H1 (cell line): Measurements from ENCODE around the gene TBC1D2B. TPM values are rescaled to one million over a fixed set of nuclear protein-coding genes. Genes with fewer than 3 reads are reported as not detected.

Experiments used
- CTCF ChIA-PET: fragments of 300-600 bp; sonication (Branson Sonifier 250); formaldehyde crosslinking; loops from one replicate; lab custom pipeline; 2021; ENCODE audit not compliant: partially characterized antibody; lab: Charles Lee
- POLR2A ChIA-PET: fragments of 300-600 bp; sonication (Branson Sonifier 250); formaldehyde crosslinking; loops from one replicate; lab custom pipeline; 2021; ENCODE audit warnings: inconsistent platforms; ENCODE audit not compliant: partially characterized antibody; lab: Charles Lee
- DNase-seq, 2 experiments: peaks; one replicate each; pipeline versions ENCODE4 v3.0.0 to v3.0.0-alpha.2; 2010 to 2022; ENCODE audit warnings: low spot score in 2 of 2, low read depth in 1 of 2, mixed read lengths in 1 of 2
- FAIRE-seq: peaks from 2 replicates; lab custom pipeline; 2011; peaks lifted over from hg19 to GRCh38; lab: Jason Lieb, UNC
- H2AFZ ChIP-seq: 2 replicates; pipeline ENCODE4 v1.8.1; 2012; ENCODE audit warnings: low read length, inconsistent platforms
- H2AK5ac ChIP-seq: 2 replicates; pipeline ENCODE4 v1.6.1; 2013; ENCODE audit warnings: low read depth, low read length
- H2BK120ac ChIP-seq: replicated peaks from 2 replicates; pipeline ENCODE3; 2013; ENCODE audit warnings: low read depth, low read length, inconsistent platforms
- H2BK12ac ChIP-seq: 2 replicates; pipeline ENCODE4 v1.6.1; 2013; ENCODE audit warnings: low read depth, low read length
- H2BK15ac ChIP-seq: 2 replicates; pipeline ENCODE4 v1.6.1; 2013; ENCODE audit warnings: low read length
- H2BK20ac ChIP-seq: 2 replicates; pipeline ENCODE4 v1.6.1; 2013; ENCODE audit warnings: low read length
- H2BK5ac ChIP-seq: 2 replicates; pipeline ENCODE4 v1.6.1; 2013; ENCODE audit warnings: low read depth, low read length
- H3K14ac ChIP-seq: 2 replicates; pipeline ENCODE4 v1.6.1; 2013; ENCODE audit warnings: inconsistent platforms; ENCODE audit not compliant: insufficient read length
- H3K18ac ChIP-seq: 2 replicates; pipeline ENCODE4 v1.6.1; 2013; ENCODE audit warnings: low read length; ENCODE audit errors: extremely low read depth
- H3K23ac ChIP-seq: 2 replicates; pipeline ENCODE4 v1.6.1; 2013; ENCODE audit warnings: inconsistent platforms; ENCODE audit not compliant: insufficient read length
- H3K23me2 ChIP-seq: 2 replicates; pipeline ENCODE4 v1.6.1; 2013; ENCODE audit warnings: low read depth, low read length
- H3K27ac ChIP-seq: 2 replicates; pipeline ENCODE4 v1.6.1; 2011; ENCODE audit warnings: low read depth, low read length, inconsistent platforms
- H3K27me3 ChIP-seq, 4 experiments: replicated peaks in 1 of 4; 1 replicate in 1 of 4; 2 replicates in 3 of 4; pipeline versions ENCODE4 v1.6.1 to v1.8.1; 2011 to 2013; ENCODE audit warnings: low read length in 3 of 4, mild to moderate bottlenecking in 3 of 4, inconsistent platforms in 2 of 4, mixed read lengths in 2 of 4, moderate library complexity in 1 of 4; ENCODE audit not compliant: control insufficient read depth in 3 of 4, insufficient read depth in 3 of 4; ENCODE audit errors: extremely low read depth in 1 of 4
- H3K36me3 ChIP-seq, 4 experiments: 2 replicates each; pipeline versions ENCODE4 v1.6.1 to v1.8.1; 2011 to 2013; ENCODE audit warnings: mild to moderate bottlenecking in 4 of 4, low read length in 3 of 4, moderate library complexity in 2 of 4, control low read depth in 1 of 4, inconsistent platforms in 1 of 4; ENCODE audit not compliant: insufficient read depth in 4 of 4, control insufficient read depth in 2 of 4
- H3K4ac ChIP-seq: replicated peaks from 2 replicates; pipeline ENCODE3; 2013; ENCODE audit warnings: low read length, low read depth, mixed read lengths, inconsistent platforms; ENCODE audit not compliant: insufficient read length
- H3K4me1 ChIP-seq, 4 experiments: replicated peaks in 1 of 4; 1 replicate in 1 of 4; 2 replicates in 3 of 4; pipeline versions ENCODE4 v1.6.1 to v1.8.1; 2011 to 2013; ENCODE audit warnings: low read length in 3 of 4, inconsistent platforms in 2 of 4, mixed read lengths in 1 of 4; ENCODE audit not compliant: insufficient read depth in 4 of 4, control insufficient read depth in 3 of 4
- H3K4me2 ChIP-seq, 2 experiments: 2 replicates each; pipeline versions ENCODE4 v1.6.1 to v1.8.1; 2011 to 2013; ENCODE audit warnings: low read depth in 2 of 2, low read length in 2 of 2, control low read depth in 1 of 2, inconsistent platforms in 1 of 2, mild to moderate bottlenecking in 1 of 2; ENCODE audit not compliant: insufficient read depth in 1 of 2
- H3K4me3 ChIP-seq, 4 experiments: fragments of 200-600, 300-600 bp in 1 of 4; sonication (generic), shearing (Covaris generic), sonication (Bioruptor Twin) in 1 of 4; 2 replicates each; pipeline versions ENCODE4 v1.5.1 to v1.8.1; 2011 to 2016; ENCODE audit warnings: low read length in 4 of 4, low read depth in 3 of 4, control low read depth in 2 of 4, inconsistent platforms in 2 of 4, mild to moderate bottlenecking in 2 of 4, mixed read lengths in 1 of 4, moderate library complexity in 1 of 4; ENCODE audit not compliant: insufficient read depth in 2 of 4; ENCODE audit errors: extremely low read depth in 1 of 4
- H3K56ac ChIP-seq: replicated peaks from 2 replicates; pipeline ENCODE3; 2013; ENCODE audit warnings: low read depth, mild to moderate bottlenecking, mixed read lengths, low read length, inconsistent platforms; ENCODE audit not compliant: insufficient read length
- H3K79me1 ChIP-seq: 2 replicates; pipeline ENCODE4 v1.6.1; 2013; ENCODE audit warnings: low read depth, low read length, control low read depth
- H3K79me2 ChIP-seq, 2 experiments: 2 replicates each; pipeline versions ENCODE4 v1.6.1 to v1.8.1; 2012 to 2013; ENCODE audit warnings: low read length in 2 of 2, mild to moderate bottlenecking in 2 of 2, inconsistent platforms in 1 of 2; ENCODE audit not compliant: insufficient read depth in 2 of 2, control insufficient read depth in 1 of 2
- H3K9ac ChIP-seq, 4 experiments: replicated peaks in 1 of 4; 1 replicate in 1 of 4; 2 replicates in 3 of 4; pipeline versions ENCODE4 v1.6.1 to v1.8.1; 2011 to 2013; ENCODE audit warnings: low read depth in 3 of 4, low read length in 3 of 4, control low read depth in 2 of 4, mild to moderate bottlenecking in 2 of 4, moderate library complexity in 2 of 4, inconsistent platforms in 1 of 4; ENCODE audit errors: extremely low read depth in 1 of 4
- H3K9me3 ChIP-seq, 2 experiments: 2 replicates each; pipeline versions ENCODE4 v1.6.1 to v1.8.1; 2012 to 2013; ENCODE audit warnings: mild to moderate bottlenecking in 2 of 2, moderate library complexity in 2 of 2, control low read depth in 1 of 2, inconsistent platforms in 1 of 2, low read depth in 1 of 2, low read length in 1 of 2, mixed read lengths in 1 of 2; ENCODE audit not compliant: insufficient read depth in 2 of 2
- H4K20me1 ChIP-seq, 2 experiments: replicated peaks in 1 of 2; 2 replicates each; pipeline versions ENCODE3 to v1.8.1; 2011 to 2013; ENCODE audit warnings: inconsistent platforms in 2 of 2, low read length in 2 of 2, mild to moderate bottlenecking in 1 of 2; ENCODE audit not compliant: insufficient read depth in 2 of 2, control insufficient read depth in 1 of 2
- H4K5ac ChIP-seq: 2 replicates; pipeline ENCODE4 v1.6.1; 2013; ENCODE audit warnings: low read length, low read depth, mixed read lengths, inconsistent platforms; ENCODE audit not compliant: insufficient read length
- H4K8ac ChIP-seq: 2 replicates; pipeline ENCODE4 v1.8.0; 2013; ENCODE audit warnings: mild to moderate bottlenecking, moderate library complexity, low read length, inconsistent platforms; ENCODE audit not compliant: insufficient read depth; ENCODE audit errors: extremely low read depth
- H4K91ac ChIP-seq: replicated peaks from 2 replicates; pipeline ENCODE3; 2013; ENCODE audit warnings: low read length, mixed read lengths, inconsistent platforms; ENCODE audit not compliant: insufficient read length
- HDAC2 ChIP-seq, 2 experiments: fragments of 300-600 bp in 1 of 2; sonication (generic) in 1 of 2; IDR thresholded peaks; 2 replicates each; pipeline ENCODE4 v1.6.1; 2011 to 2012; ENCODE audit warnings: low read depth in 2 of 2, low read length in 2 of 2, mild to moderate bottlenecking in 2 of 2, moderate library complexity in 2 of 2, borderline replicate concordance in 1 of 2, inconsistent platforms in 1 of 2
- TEAD4 ChIP-seq: IDR thresholded peaks from 2 replicates; pipeline ENCODE4 v1.6.1; 2012; ENCODE audit warnings: low read depth, low read length, inconsistent platforms, mixed read lengths
- WGBS, 2 experiments: shearing (Covaris generic) in 1 of 2; methylation state at CpG; one replicate each; pipeline versions ENCODE4 v1.1.6 to v1.1.7; 2013 to 2015; ENCODE audit warnings: low lambda C conversion rate in 2 of 2, mixed read lengths in 2 of 2, inconsistent platforms in 1 of 2, low coverage in 1 of 2, missing lambda C conversion rate in 1 of 2; ENCODE audit not compliant: insufficient replicate concordance in 2 of 2, insufficient coverage in 1 of 2, insufficient read length in 1 of 2; ENCODE audit errors: extremely low coverage in 1 of 2, missing lambda C conversion rate in 1 of 2; 5-methylcytosine and 5-hydroxymethylcytosine counted together
- polyA plus RNA-seq, 7 experiments: library from polyadenylated mRNA; depleted of rRNA in 3 of 7; stranded (reverse) in 5 of 7; unstranded in 2 of 7; fragments of >200 nt in 5 of 7; fragments of 200-250 nt in 2 of 7; gene quantifications; 1 replicate in 5 of 7; 2 replicates in 1 of 7; 4 replicates in 1 of 7; pipeline versions ENCODE4 v1.2.1 to v1.2.3, GENCODE V29; 2011 to 2013; ENCODE audit warnings: missing spikeins in 2 of 7, mixed read lengths in 2 of 7
- total RNA-seq: library from RNA; stranded (reverse); fragmentation: NEBNext Ultra II Directional; extraction: Animal tissue kit (Norgen Biotek cat#: 25700); gene quantifications from 2 replicates; pipeline ENCODE4 v1.2.1, GENCODE V29; 2021

Gene TBC1D2B
- total and polyA plus RNA-seq, 2 of the 8 experiments (the other 6 are each of a cell fraction or from before 2014, with no cell fraction given), result 11.9 to 19.5 TPM

- CTCF ChIA-PET, result interaction anchor here (0.6 to 6.7 kb wide), 10 partner anchors 9 to 234 kb away, joined by 3 to 53 read pairs (median 3); no protein-coding TSS in a partner anchor
Measured at GRCh38 chr15:77981281-77982126, 96.0 kb downstream of the TBC1D2B start.

More at GRCh38 chr15:77981281-77982126, 96.0 kb downstream of the TBC1D2B start:
- DNase-seq (peak in 1 of 2 experiments; percentile 41), FAIRE-seq (no peak)
- WGBS, 2 experiments, result 84% methylated on average over 26 of the region's 30 CpGs; no CpG with 5 or more reads in 1 of the 2 experiments
- Histone ChIP-seq H3K14ac (no peak overlapping the region), H3K79me1 (no peaks in the 10 kb centered on the region), H3K27me3 (no peaks in the 10 kb centered on the region), H2AFZ (no peak overlapping the region), H2BK20ac (no peak overlapping the region), H3K9ac (no peak overlapping the region), H4K5ac (no peak overlapping the region), H2AK5ac (no peak overlapping the region), H3K36me3 (no peaks in the 10 kb centered on the region), H3K4me2 (no peak overlapping the region), H3K27ac (no peak overlapping the region), H3K4me3 (no peak overlapping the region), H3K4me1 (peaks cover 0 to 12% (median 6%) of the 10 kb centered on the region in 4 experiments; a peak in 5 of 7 replicates), H3K56ac (no peak overlapping the region), H3K23ac (no peak overlapping the region), H3K18ac (no peak overlapping the region), H4K91ac (no peak overlapping the region), H3K4ac (no peak overlapping the region), H3K23me2 (no peaks in the 10 kb centered on the region), H2BK5ac (no peak overlapping the region), H3K79me2 (no peaks in the 10 kb centered on the region), H2BK12ac (no peak overlapping the region), H2BK15ac (no peak overlapping the region), H4K20me1 (no peaks in the 10 kb centered on the region), H4K8ac (no peak overlapping the region), H2BK120ac (no peak overlapping the region), H3K9me3 (no peaks in the 10 kb centered on the region)
- POLR2A ChIA-PET, result no interaction called here
- no peak for TF ChIP-seq HDAC2 (IDR thresholded peaks at IDR 0.05; ENCODE audit: borderline replicate concordance in 1 of 2, low read depth in 2 of 2, low read length in 2 of 2)
- TF ChIP-seq TEAD4, result no peak
